ENCODE results near the gene WWTR1. TPM values are rescaled to one million over a fixed set of nuclear protein-coding genes. Genes with fewer than 3 reads are reported as not detected.

WWTR1 gene
- polyA plus RNA-seq, 1 donor (not counting 4 experiments of a cell fraction or from before 2014, with no cell fraction given) = 77.3 TPM

DNA sequence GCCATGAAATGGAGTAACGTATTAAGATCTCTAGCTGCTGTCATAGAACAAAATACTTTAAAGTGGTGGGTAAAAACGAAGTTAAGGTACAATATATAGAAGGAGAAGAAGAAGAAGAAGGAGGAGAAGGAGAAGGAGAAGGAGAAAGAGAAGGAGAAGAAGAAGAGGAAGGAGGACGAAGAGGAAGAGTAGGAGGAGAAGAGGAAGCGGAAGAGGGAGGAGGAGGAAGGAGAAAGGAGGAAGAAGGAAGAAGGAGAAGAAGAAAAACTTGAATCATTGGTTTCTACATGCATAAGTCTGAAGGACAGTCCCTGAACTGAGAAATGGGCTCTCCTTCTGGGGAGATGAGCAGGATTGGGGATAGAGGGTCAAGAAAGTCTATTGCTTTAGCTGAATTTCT is 22.4 kb downstream of the WWTR1 start:
- Histone ChIP-seq H3K4me3 (ENCODE audit: control insufficient read depth in 2 of 3, extremely low read depth in 1 of 3, insufficient read depth in 2 of 3, low read depth in 1 of 3, low read length in 3 of 3) (no peak overlapping the region), H3K9me1 (ENCODE audit: control insufficient read depth, extremely low read depth, insufficient read depth, low read length) (no peaks in the 10 kb centered on the region), H3K79me2 (ENCODE audit: control insufficient read depth, insufficient read depth, low read length) (peaks cover 88% of the 10 kb centered on the region), H3K27ac (ENCODE audit: control insufficient read depth, insufficient read depth, low read length) (no peak overlapping the region), H3K9ac (ENCODE audit: control insufficient read depth, extremely low read depth, insufficient read depth, low read length) (no peak overlapping the region), H2AFZ (ENCODE audit: control insufficient read depth, low read length) (no peak overlapping the region), H3K4me2 (ENCODE audit: control insufficient read depth, extremely low read depth, insufficient read depth, low read depth, low read length) (no peak overlapping the region), H3K4me1 (ENCODE audit: control insufficient read depth, extremely low read depth, insufficient read depth, low read length) (peaks cover 9% of the 10 kb centered on the region), H3K9me3 (ENCODE audit: control insufficient read depth, low read depth, low read length) (no peaks in the 10 kb centered on the region), H3K36me3 (ENCODE audit: control insufficient read depth in 2 of 2, extremely low read depth in 1 of 2, insufficient read depth in 2 of 2, low read length in 2 of 2) (peaks cover 1 to 15% of the 10 kb centered on the region in 2 experiments), H4K20me1 (ENCODE audit: control insufficient read depth, extremely low read depth, insufficient read depth, low read length) (no peaks in the 10 kb centered on the region), H3K27me3 (ENCODE audit: control insufficient read depth, extremely low read depth, insufficient read depth, low read length) (no peaks in the 10 kb centered on the region)
- DNase-seq (ENCODE audit: low read depth, low spot score) (no peak), FAIRE-seq (no peak)
- dilution Hi-C loops (cut with MboI; ENCODE audit: extremely low pct_ligation_motif_present, low sequenced_read_pairs) = no loop called here
- TF ChIP-seq EZH2 (IDR thresholded peaks at IDR 0.05; ENCODE audit: low read length) = no peak
- TF ChIP-seq, protein P1, sequence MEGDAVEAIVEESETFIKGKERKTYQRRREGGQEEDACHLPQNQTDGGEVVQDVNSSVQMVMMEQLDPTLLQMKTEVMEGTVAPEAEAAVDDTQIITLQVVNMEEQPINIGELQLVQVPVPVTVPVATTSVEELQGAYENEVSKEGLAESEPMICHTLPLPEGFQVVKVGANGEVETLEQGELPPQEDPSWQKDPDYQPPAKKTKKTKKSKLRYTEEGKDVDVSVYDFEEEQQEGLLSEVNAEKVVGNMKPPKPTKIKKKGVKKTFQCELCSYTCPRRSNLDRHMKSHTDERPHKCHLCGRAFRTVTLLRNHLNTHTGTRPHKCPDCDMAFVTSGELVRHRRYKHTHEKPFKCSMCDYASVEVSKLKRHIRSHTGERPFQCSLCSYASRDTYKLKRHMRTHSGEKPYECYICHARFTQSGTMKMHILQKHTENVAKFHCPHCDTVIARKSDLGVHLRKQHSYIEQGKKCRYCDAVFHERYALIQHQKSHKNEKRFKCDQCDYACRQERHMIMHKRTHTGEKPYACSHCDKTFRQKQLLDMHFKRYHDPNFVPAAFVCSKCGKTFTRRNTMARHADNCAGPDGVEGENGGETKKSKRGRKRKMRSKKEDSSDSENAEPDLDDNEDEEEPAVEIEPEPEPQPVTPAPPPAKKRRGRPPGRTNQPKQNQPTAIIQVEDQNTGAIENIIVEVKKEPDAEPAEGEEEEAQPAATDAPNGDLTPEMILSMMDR (optimal IDR thresholded peaks at IDR 0.05 in 1 of 3, IDR thresholded peaks at IDR 0.05 in 1 of 3, conservative IDR thresholded peaks at IDR 0.05 in 1 of 3; ENCODE audit: extremely low read depth in 1 of 3, insufficient read depth in 2 of 3, low read length in 3 of 3) = no peak

DNA sequence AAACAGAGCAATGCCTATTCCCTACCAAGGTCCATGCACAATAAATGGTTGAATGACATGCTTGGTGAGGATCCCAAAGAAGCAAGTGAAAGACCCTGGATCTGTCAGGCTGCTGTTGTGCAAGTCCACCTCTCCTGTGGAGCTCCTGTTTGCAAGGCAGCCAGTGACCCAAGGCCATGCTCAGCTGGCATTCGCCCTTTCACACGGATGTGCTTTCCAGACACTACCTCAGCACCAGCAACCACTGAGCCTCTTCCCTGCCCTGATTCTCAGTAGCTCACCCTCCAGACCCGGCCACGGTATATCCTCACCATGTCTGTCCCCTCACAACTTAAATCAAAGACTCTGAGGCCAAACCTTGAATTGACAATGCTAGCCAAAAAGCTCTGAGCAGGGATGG is 23.3 kb downstream of the WWTR1 start:
- no peak for TF ChIP-seq EZH2 (IDR thresholded peaks at IDR 0.05; ENCODE audit: low read length)
- TF ChIP-seq, protein P1 (optimal IDR thresholded peaks at IDR 0.05 in 1 of 3, IDR thresholded peaks at IDR 0.05 in 1 of 3, conservative IDR thresholded peaks at IDR 0.05 in 1 of 3; ENCODE audit: extremely low read depth in 1 of 3, insufficient read depth in 2 of 3, low read length in 3 of 3) = no peak
- Histone ChIP-seq H3K9me3 (ENCODE audit: control insufficient read depth, low read depth, low read length) (no peaks in the 10 kb centered on the region), H3K4me1 (ENCODE audit: control insufficient read depth, extremely low read depth, insufficient read depth, low read length) (peaks cover 9% of the 10 kb centered on the region), H3K27me3 (ENCODE audit: control insufficient read depth, extremely low read depth, insufficient read depth, low read length) (no peaks in the 10 kb centered on the region), H3K27ac (ENCODE audit: control insufficient read depth, insufficient read depth, low read length) (no peak overlapping the region), H3K9ac (ENCODE audit: control insufficient read depth, extremely low read depth, insufficient read depth, low read length) (no peak overlapping the region), H3K9me1 (ENCODE audit: control insufficient read depth, extremely low read depth, insufficient read depth, low read length) (no peaks in the 10 kb centered on the region), H3K4me3 (ENCODE audit: control insufficient read depth in 2 of 3, extremely low read depth in 1 of 3, insufficient read depth in 2 of 3, low read depth in 1 of 3, low read length in 3 of 3) (no peak overlapping the region), H4K20me1 (ENCODE audit: control insufficient read depth, extremely low read depth, insufficient read depth, low read length) (no peaks in the 10 kb centered on the region), H3K4me2 (ENCODE audit: control insufficient read depth, extremely low read depth, insufficient read depth, low read depth, low read length) (no peak overlapping the region), H2AFZ (ENCODE audit: control insufficient read depth, low read length) (no peak overlapping the region), H3K79me2 (ENCODE audit: control insufficient read depth, insufficient read depth, low read length) (peaks cover 88% of the 10 kb centered on the region), H3K36me3 (ENCODE audit: control insufficient read depth in 2 of 2, extremely low read depth in 1 of 2, insufficient read depth in 2 of 2, low read length in 2 of 2) (peaks cover 1 to 17% of the 10 kb centered on the region in 2 experiments)
- dilution Hi-C loops (cut with MboI; ENCODE audit: extremely low pct_ligation_motif_present, low sequenced_read_pairs) = no loop called here
- no peak for FAIRE-seq
- no peak for DNase-seq (ENCODE audit: low read depth, low spot score)
